K562 (cell line): Measurements from ENCODE around the gene NMUR2.

ENCODE experiments used
- ATF1 ChIP-seq, 2 experiments: fragments of 450-650 bp in 1 of 2; IDR thresholded peaks; 2 replicates each; pipeline ENCODE4 v1.6.1; 2016; ENCODE audit warnings: missing compliant biosample characterization in 1 of 2, missing genetic modification characterization in 1 of 2
- BCL6 ChIP-seq: fragments of 250-450 bp; sonication (Bioruptor Pico); IDR thresholded peaks from 2 replicates; pipeline ENCODE4 v1.4.0; 2020
- FOXK2 ChIP-seq, 2 experiments: fragments of 450-650 bp; IDR thresholded peaks in 1 of 2; conservative IDR thresholded peaks in 1 of 2; 2 replicates each; pipeline ENCODE4 v1.6.1; 2016; ENCODE audit warnings: low read depth in 2 of 2, mild to moderate bottlenecking in 1 of 2
- ZNF431 ChIP-seq: sonication (generic); formaldehyde crosslinking; IDR thresholded peaks from 2 replicates; pipeline ENCODE4 v1.8.0; 2022; ENCODE audit warnings: mild to moderate bottlenecking, missing genetic modification reagents

- TF ChIP-seq ATF1 (CRISPR knock-in tag; IDR thresholded peaks at IDR 0.05): no peak
- TF ChIP-seq ATF1 (tag; IDR thresholded peaks at IDR 0.05): no peak
- TF ChIP-seq FOXK2 (conservative IDR thresholded peaks at IDR 0.05 in 1 of 2, IDR thresholded peaks at IDR 0.05 in 1 of 2; ENCODE audit: low read depth in 2 of 2): no peak
- TF ChIP-seq ZNF431 (CRISPR knock-in tag): no peak
- no peak for TF ChIP-seq BCL6 (CRISPR knock-in tag)
These were observed 19.4 kb upstream of the NMUR2 start for GRCh38 chr5:152424501-152424900.
